Kidney epithelial cell (primary cell): ENCODE measurements around the gene LRRC66. TPM values are rescaled to one million over a fixed set of nuclear protein-coding genes. Genes with fewer than 3 reads are reported as not detected.

Experiments used
- DNase-seq: peaks from one replicate; pipeline ENCODE4 v3.0.0-alpha.2; 2010; ENCODE audit warnings: low read depth
- H3K27me3 ChIP-seq: 2 replicates; pipeline ENCODE4 v1.6.0; 2011; ENCODE audit warnings: low read length; ENCODE audit not compliant: control insufficient read depth, insufficient read depth
- H3K36me3 ChIP-seq: 2 replicates; pipeline ENCODE4 v1.5.1; 2011; ENCODE audit warnings: low read length; ENCODE audit not compliant: control insufficient read depth, insufficient read depth
- H3K4me3 ChIP-seq: 2 replicates; pipeline ENCODE4 v1.5.1; 2011; ENCODE audit warnings: low read depth, mild to moderate bottlenecking, control low read depth, low read length
- CTCF ChIP-seq: IDR thresholded peaks from 2 replicates; pipeline ENCODE4 v1.5.1; 2011; ENCODE audit warnings: mild to moderate bottlenecking, moderate library complexity, low read length, control low read depth, inconsistent platforms; ENCODE audit not compliant: insufficient read depth, poor library complexity, severe bottlenecking
- total RNA-seq: library from RNA; depleted of rRNA; stranded (reverse); fragments of >200 nt; gene quantifications from 2 replicates; pipeline ENCODE4 v1.2.3, GENCODE V29; 2015

The LRRC66 gene
- total RNA-seq, 1 donor from 2014 or later, result 0.04 TPM

GRCh38 chr4:52028970-52029369, 8.8 kb upstream of the LRRC66 start:
- Histone ChIP-seq H3K27me3 (no peaks in the 10 kb centered on the region), H3K4me3 (no peak overlapping the region), H3K36me3 (no peaks in the 10 kb centered on the region)
- DNase-seq, result peak; percentile 31
- no peak for TF ChIP-seq CTCF

- no peak for DNase-seq
- H3K4me3 ChIP-seq, result no peak overlapping the region
- H3K27me3 ChIP-seq, result no peaks in the 10 kb centered on the region
- H3K36me3 ChIP-seq, result no peaks in the 10 kb centered on the region
- TF ChIP-seq CTCF, result no peak
These were observed 2.3 kb downstream of the LRRC66 start for GRCh38 chr4:52017814-52018213.

- no peak for TF ChIP-seq CTCF
- H3K36me3 ChIP-seq, result no peaks in the 10 kb centered on the region
- no peak for DNase-seq
These were observed 3.2 kb downstream of the LRRC66 start for GRCh38 chr4:52016981-52017380.

GRCh38 chr4:52015366-52015765, 4.8 kb downstream of the LRRC66 start:
- Histone ChIP-seq H3K36me3 (no peaks in the 10 kb centered on the region), H3K27me3 (no peaks in the 10 kb centered on the region), H3K4me3 (no peak overlapping the region)
- no peak for DNase-seq
- peak; percentile 13 for TF ChIP-seq CTCF

More at GRCh38 chr4:52016981-52017380, 3.2 kb downstream of the LRRC66 start:
- no peak overlapping the region for H3K4me3 ChIP-seq
- no peaks in the 10 kb centered on the region for H3K27me3 ChIP-seq

- no peak for TF ChIP-seq CTCF
- no peaks in the 10 kb centered on the region for H3K36me3 ChIP-seq
- no peaks in the 10 kb centered on the region for H3K27me3 ChIP-seq
- H3K4me3 ChIP-seq, result no peak overlapping the region
- DNase-seq, result no peak
These were observed 5.3 kb downstream of the LRRC66 start for GRCh38 chr4:52014903-52015302.

- no peak for DNase-seq
- Histone ChIP-seq H3K36me3 (no peaks in the 10 kb centered on the region), H3K27me3 (no peaks in the 10 kb centered on the region), H3K4me3 (no peak overlapping the region)
- no peak for TF ChIP-seq CTCF
These were observed 7.5 kb downstream of the LRRC66 start for GRCh38 chr4:52012651-52013050.
